ENCODE measurements around the gene USP53. TPM values are rescaled to one million over a fixed set of nuclear protein-coding genes. Genes with fewer than 3 reads are reported as not detected.

Gene USP53
- total and polyA plus RNA-seq, 9 of the 15 experiments (the other 6 are each of a cell fraction or from before 2014, with no cell fraction given): 2.9 to 9.6 (median 8.3) TPM

GRCh38 chr4:119221412-119221811 lies 8.9 kb downstream of the USP53 start:
- H3K9me3 ChIP-seq (replicated peaks; ENCODE audit: control insufficient read depth, insufficient read depth, low read depth, low read length): no peaks in the 10 kb centered on the region
- ATAC-seq: no peak
- no TSS peak for BruUV-seq (replicated peaks)
- peaks cover 11% of the 10 kb centered on the region for H3K36me3 ChIP-seq (ENCODE audit: control insufficient read depth, insufficient read depth, low read length)
- in situ Hi-C loops (cut with MboI): no loop called here
- no peak overlapping the region for H2AFZ ChIP-seq (ENCODE audit: low read depth, low read length)
- no peak overlapping the region for H3K4me3 ChIP-seq
- no peak overlapping the region for H3K27ac ChIP-seq (ENCODE audit: extremely low read depth, low read depth, low read length)
- H3K79me2 ChIP-seq (ENCODE audit: control insufficient read depth, insufficient read depth, low read length): no peaks in the 10 kb centered on the region
- H4K20me1 ChIP-seq (replicated peaks; ENCODE audit: control insufficient read depth, insufficient read depth, low read length): no peaks in the 10 kb centered on the region
- ChIA-PET POLR2A (interaction anchor here (1.0 to 1.8 kb wide), 2 partner anchors 9 to 16 kb away, joined by 3 to 10 read pairs; partner anchors contain the start of gene USP53), CTCF (ENCODE audit: low intra/inter-chr PET ratio) (no interaction called here)
- no peak for TF ChIP-seq NR3C1 (CRISPR knock-in tag; IDR thresholded peaks at IDR 0.05)
- no peak for TF ChIP-seq MCM5 (IDR thresholded peaks at IDR 0.05; ENCODE audit: low read depth)
- TF ChIP-seq CHD4 (IDR thresholded peaks at IDR 0.05; ENCODE audit: insufficient read depth, insufficient replicate concordance, low read depth, low read length, poor library complexity, severe bottlenecking): no peak
- TF ChIP-seq SMAD3 (CRISPR knock-in tag; conservative IDR thresholded peaks at IDR 0.05): no peak
- no peak for TF ChIP-seq ZBTB2 (IDR thresholded peaks at IDR 0.05)
- intact Hi-C loops (cut with micrococcal nuclease): no loop called here
- 68% methylated on average over 3 of the region's 4 CpGs for WGBS (ENCODE audit: insufficient coverage, low coverage, missing lambda C conversion rate)
- no peak for DNase-seq (ENCODE audit: extremely low read depth in 1 of 4, low spot score in 3 of 4)
- FAIRE-seq: no peak
- H3K27me3 ChIP-seq (ENCODE audit: control insufficient read depth in 2 of 2, insufficient read depth in 2 of 2, low read length in 2 of 2): no peaks in the 10 kb centered on the region
- no peak overlapping the region for H3K4me2 ChIP-seq (ENCODE audit: insufficient read depth, low read length)
- H3K9me1 ChIP-seq (ENCODE audit: control insufficient read depth, insufficient read depth, low read length): no peaks in the 10 kb centered on the region
- H3K4me1 ChIP-seq (replicated peaks in 1 of 2; ENCODE audit: control insufficient read depth in 2 of 2, insufficient read depth in 2 of 2, low read length in 2 of 2): no peaks in the 10 kb centered on the region; a peak in 1 of 5 replicates
- no peak overlapping the region for H3K9ac ChIP-seq (ENCODE audit: insufficient read depth in 1 of 2, low read depth in 2 of 2, low read length in 2 of 2)
